HepG2 (cell line): ENCODE data around the gene TCF3. TPM values are rescaled to one million over a fixed set of nuclear protein-coding genes. Genes with fewer than 3 reads are reported as not detected.

Source experiments
- BORCS8-MEF2B ChIP-seq: sonication (generic); formaldehyde crosslinking; IDR thresholded peaks from 2 replicates; pipeline ENCODE4 v1.8.0; 2022; ENCODE audit warnings: mild to moderate bottlenecking, missing genetic modification reagents
- CERS6 ChIP-seq: sonication (generic); formaldehyde crosslinking; IDR thresholded peaks from 2 replicates; pipeline ENCODE4 v1.5.0; 2020; ENCODE audit warnings: missing genetic modification reagents
- E2F1 ChIP-seq: sonication (generic); formaldehyde crosslinking; IDR thresholded peaks from 2 replicates; pipeline ENCODE4 v1.5.0; 2020; ENCODE audit warnings: missing genetic modification reagents
- GABPB1 ChIP-seq: IDR thresholded peaks from 2 replicates; pipeline ENCODE4 v1.6.1; 2016; ENCODE audit warnings: mild to moderate bottlenecking, missing genetic modification reagents, moderate library complexity, missing compliant biosample characterization
- HNF1A ChIP-seq, 2 experiments: sonication (generic) in 1 of 2; formaldehyde crosslinking in 1 of 2; IDR thresholded peaks; 2 replicates each; pipeline versions ENCODE4 v1.4.0 to v1.6.1; 2016 to 2020; ENCODE audit warnings: borderline replicate concordance in 1 of 2, low read depth in 1 of 2, mild to moderate bottlenecking in 1 of 2, missing genetic modification reagents in 1 of 2
- ONECUT2 ChIP-seq: sonication (generic); formaldehyde crosslinking; IDR thresholded peaks from 2 replicates; pipeline ENCODE4 v1.4.0; 2020; ENCODE audit warnings: missing genetic modification reagents
- PRDM10 ChIP-seq: sonication (generic); formaldehyde crosslinking; IDR thresholded peaks from 2 replicates; pipeline ENCODE4 v1.4.0; 2020; ENCODE audit warnings: low read depth, missing genetic modification reagents
- SALL1 ChIP-seq: sonication (generic); formaldehyde crosslinking; IDR thresholded peaks from 2 replicates; pipeline ENCODE4 v1.8.0; 2022; ENCODE audit warnings: mild to moderate bottlenecking, missing genetic modification reagents
- SOX13 ChIP-seq, 3 experiments: fragments of 450-650 bp in 1 of 3; sonication (generic) in 1 of 3; formaldehyde crosslinking in 1 of 3; IDR thresholded peaks in 2 of 3; conservative IDR thresholded peaks in 1 of 3; 2 replicates each; pipeline versions ENCODE4 v1.5.0 to v1.6.1; 2016 to 2020; ENCODE audit warnings: antibody characterized with exemption in 1 of 3, mild to moderate bottlenecking in 1 of 3, missing compliant biosample characterization in 1 of 3, missing genetic modification reagents in 1 of 3, moderate library complexity in 1 of 3
- ZBTB2 ChIP-seq: sonication (generic); formaldehyde crosslinking; IDR thresholded peaks from 2 replicates; pipeline ENCODE4 v1.8.0; 2022; ENCODE audit warnings: low read depth, missing genetic modification reagents
- ZNF414 ChIP-seq: sonication (generic); formaldehyde crosslinking; IDR thresholded peaks from 2 replicates; pipeline ENCODE4 v1.5.0; 2020; ENCODE audit warnings: missing genetic modification reagents
- ZNF576 ChIP-seq: sonication (generic); formaldehyde crosslinking; IDR thresholded peaks from 2 replicates; pipeline ENCODE4 v1.4.0; 2020; ENCODE audit warnings: mild to moderate bottlenecking, missing genetic modification reagents
- ZNF629 ChIP-seq: sonication (generic); formaldehyde crosslinking; conservative IDR thresholded peaks from 2 replicates; pipeline ENCODE4 v1.5.0; 2020; ENCODE audit warnings: missing genetic modification reagents
- polyA plus RNA-seq, 8 experiments: library from polyadenylated mRNA; depleted of rRNA in 3 of 8; stranded (reverse) in 7 of 8; unstranded in 1 of 8; fragments of >200 nt; fragmentation: Illumina TruSeq in 4 of 8; extraction: Trizol in 4 of 8; gene quantifications; 2 replicates each; pipeline versions ENCODE4 v1.2.1 to v1.2.3, GENCODE V29; 2011 to 2016; ENCODE audit warnings: low read depth in 4 of 8, missing spikeins in 1 of 8, mixed read lengths in 1 of 8; ENCODE audit not compliant: insufficient read depth in 1 of 8
- total RNA-seq, 5 experiments: library from RNA; depleted of rRNA; stranded (reverse); fragments of >200 nt; fragmentation: Illumina TruSeq; extraction: Trizol; gene quantifications; 2 replicates each; pipeline ENCODE4 v1.2.3, GENCODE V29; 2016; ENCODE audit warnings: low read depth in 1 of 5

Gene TCF3
- total and polyA plus RNA-seq, 2 of the 13 experiments (the other 11 are each of a cell fraction or from before 2014, with no cell fraction given), result 51.4 to 53.2 TPM

- TF ChIP-seq CERS6 (CRISPR knock-in tag) (no peak), GABPB1 (CRISPR knock-in tag) (peak; percentile 15; the same call in 1 of the 2 replicates), ONECUT2 (CRISPR knock-in tag) (peak; percentile 91), ZNF576 (CRISPR knock-in tag) (no peak), E2F1 (CRISPR knock-in tag) (peak; percentile 65; the same call in 1 of the 2 replicates), PRDM10 (CRISPR knock-in tag) (no peak), ZBTB2 (0 out of 2 replicates have a peak, but pooled peaks have one; percentile 31), SOX13 (IDR thresholded peaks at IDR 0.05) (no peak), SOX13 (CRISPR knock-in tag; conservative IDR thresholded peaks at IDR 0.05 in 1 of 2, IDR thresholded peaks at IDR 0.05 in 1 of 2) (no peak), BORCS8-MEF2B (0 out of 2 replicates have a peak, but pooled peaks have one; percentile 22), ZNF629 (CRISPR knock-in tag) (peak; percentile 61; the same call in 1 of the 2 replicates), ZNF414 (no peak), SALL1 (CRISPR knock-in tag) (peak; percentile 10; the same call in 1 of the 2 replicates), HNF1A (IDR thresholded peaks at IDR 0.05; ENCODE audit: low read depth) (no peak), HNF1A (CRISPR knock-in tag; IDR thresholded peaks at IDR 0.05; ENCODE audit: borderline replicate concordance) (no peak)
Observed at GRCh38 chr19:1675633-1676350, 23.4 kb upstream of the TCF3 start (continued).
